Measurements from ENCODE around the gene FBXL12. TPM values are rescaled to one million over a fixed set of nuclear protein-coding genes. Genes with fewer than 3 reads are reported as not detected.

Gene FBXL12
- total and polyA plus RNA-seq, 2 experiments from 2014 or later = 47.5 to 106 TPM

GRCh38 chr19:9836021-9836420 lies 17.1 kb upstream of the FBXL12 start:
- Histone ChIP-seq H3K27me3 (no peaks in the 10 kb centered on the region), H3K4me3 (peak overlapping the region; percentile 86), H3K36me3 (peaks cover 16% of the 10 kb centered on the region), H3K27ac (no peak overlapping the region), H3K4me1 (ENCODE audit: low read depth) (no peaks in the 10 kb centered on the region), H3K9me3 (ENCODE audit: low read depth) (no peaks in the 10 kb centered on the region)
- TF ChIP-seq CTCF (IDR thresholded peaks at IDR 0.05; ENCODE audit: low read depth, low read length) = no peak
- peak; percentile 4 to 37 for DNase-seq (ENCODE audit: low read depth in 1 of 2, low spot score in 1 of 2)

GRCh38 chr19:9835507-9835949 lies 16.6 kb upstream of the FBXL12 start:
- peaks cover 11% of the 10 kb centered on the region for H3K36me3 ChIP-seq
- no peaks in the 10 kb centered on the region for H3K4me1 ChIP-seq (ENCODE audit: low read depth)
- TF ChIP-seq CTCF (IDR thresholded peaks at IDR 0.05; ENCODE audit: low read depth, low read length) = no peak
- no peaks in the 10 kb centered on the region for H3K9me3 ChIP-seq (ENCODE audit: low read depth)
- no peak for DNase-seq (ENCODE audit: low read depth in 1 of 2, low spot score in 1 of 2)
- H3K27me3 ChIP-seq = no peaks in the 10 kb centered on the region
- peak overlapping the region; percentile 86 for H3K4me3 ChIP-seq
- no peak overlapping the region for H3K27ac ChIP-seq

- Histone ChIP-seq H3K27me3 (no peaks in the 10 kb centered on the region), H3K4me3 (peak within 1 kb of the TSS; percentile 86), H3K9me3 (ENCODE audit: low read depth) (no peaks in the 10 kb centered on the region), H3K27ac (no peak within 1 kb of the TSS), H3K36me3 (peaks cover 9% of the 10 kb centered on the region), H3K4me1 (ENCODE audit: low read depth) (no peaks in the 10 kb centered on the region)
- peak; percentile 99 to 100 for DNase-seq (ENCODE audit: low read depth in 1 of 2, low spot score in 1 of 2)
- peak; percentile 59 for TF ChIP-seq CTCF (IDR thresholded peaks at IDR 0.05; ENCODE audit: low read depth, low read length)
Observed at GRCh38 chr19:9834726-9835506, 16.0 kb upstream of the FBXL12 start, which contains the start of gene PIN1. Gene PIN1 (plus strand): TSS chr19:9835318. CDS start chr19:9835345, 27 bp downstream.

GRCh38 chr19:9834307-9834725 lies 15.4 kb upstream of the FBXL12 start:
- peak overlapping the region; percentile 18 for H3K4me3 ChIP-seq
- no peaks in the 10 kb centered on the region for H3K9me3 ChIP-seq (ENCODE audit: low read depth)
- no peak for DNase-seq (ENCODE audit: low read depth in 1 of 2, low spot score in 1 of 2)
- H3K4me1 ChIP-seq (ENCODE audit: low read depth) = no peaks in the 10 kb centered on the region
- no peak for TF ChIP-seq CTCF (IDR thresholded peaks at IDR 0.05; ENCODE audit: low read depth, low read length)
- peaks cover 6% of the 10 kb centered on the region for H3K36me3 ChIP-seq
- H3K27me3 ChIP-seq = no peaks in the 10 kb centered on the region
- no peak overlapping the region for H3K27ac ChIP-seq

GRCh38 chr19:9828551-9829063 lies 9.7 kb upstream of the FBXL12 start:
- Histone ChIP-seq H3K9me3 (ENCODE audit: low read depth) (no peaks in the 10 kb centered on the region), H3K36me3 (peaks cover 6% of the 10 kb centered on the region), H3K27ac (peak overlapping the region; percentile 81), H3K4me3 (peak overlapping the region; percentile 92), H3K27me3 (no peaks in the 10 kb centered on the region), H3K4me1 (ENCODE audit: low read depth) (no peaks in the 10 kb centered on the region)
- DNase-seq (ENCODE audit: low read depth in 1 of 2, low spot score in 1 of 2) = no peak
- TF ChIP-seq CTCF (IDR thresholded peaks at IDR 0.05; ENCODE audit: low read depth, low read length) = no peak
